ENCODE results near the gene AMBRA1.

The AMBRA1 gene

DNA sequence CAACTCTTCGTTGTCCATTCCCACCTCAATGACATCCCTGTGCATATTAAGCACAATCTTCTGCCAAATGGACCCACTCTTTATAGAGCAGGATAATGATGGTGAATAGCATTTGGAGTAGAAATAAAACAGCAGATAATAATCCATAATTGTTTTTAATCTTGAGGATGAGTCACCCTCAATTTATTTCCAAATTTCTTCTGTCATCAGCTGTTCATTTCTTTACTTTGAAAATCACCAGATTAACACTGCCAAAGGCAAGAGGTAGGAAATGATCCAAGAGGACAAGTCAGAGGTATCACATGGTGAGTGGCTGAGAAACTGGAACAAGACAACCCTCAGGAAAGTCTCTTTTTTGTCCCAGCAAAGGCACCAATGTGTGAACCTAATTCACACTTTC, 7.3 kb upstream of the AMBRA1 start:
- no peaks in the 10 kb centered on the region for H3K27me3 ChIP-seq (ENCODE audit: insufficient read depth, low read length, poor library complexity)
- H3K4me1 ChIP-seq (ENCODE audit: insufficient read depth, low read length): no peaks in the 10 kb centered on the region
- DNase-seq (no peak), ATAC-seq (ENCODE audit: insufficient read depth, low read depth) (no peak)
- no peak overlapping the region for H3K27ac ChIP-seq (ENCODE audit: low read length)
- no peaks in the 10 kb centered on the region for H4K20me1 ChIP-seq (ENCODE audit: insufficient read depth, low read length)
- H3K4me3 ChIP-seq (ENCODE audit: low read depth in 1 of 2, low read length in 2 of 2): no peak overlapping the region
- no peaks in the 10 kb centered on the region; the same call in 1 of the 2 replicates for H3K79me2 ChIP-seq (ENCODE audit: insufficient read depth, low read length)
- H3K9me3 ChIP-seq (ENCODE audit: insufficient read depth, low read length, severe bottlenecking): no peaks in the 10 kb centered on the region
- no peak overlapping the region for H3K9ac ChIP-seq (ENCODE audit: low read depth, low read length)
- H3K36me3 ChIP-seq (ENCODE audit: insufficient read depth, low read length): peaks cover 10% of the 10 kb centered on the region
- H3K4me2 ChIP-seq (ENCODE audit: insufficient read depth, low read length): no peak overlapping the region
- TF ChIP-seq, protein P1, sequence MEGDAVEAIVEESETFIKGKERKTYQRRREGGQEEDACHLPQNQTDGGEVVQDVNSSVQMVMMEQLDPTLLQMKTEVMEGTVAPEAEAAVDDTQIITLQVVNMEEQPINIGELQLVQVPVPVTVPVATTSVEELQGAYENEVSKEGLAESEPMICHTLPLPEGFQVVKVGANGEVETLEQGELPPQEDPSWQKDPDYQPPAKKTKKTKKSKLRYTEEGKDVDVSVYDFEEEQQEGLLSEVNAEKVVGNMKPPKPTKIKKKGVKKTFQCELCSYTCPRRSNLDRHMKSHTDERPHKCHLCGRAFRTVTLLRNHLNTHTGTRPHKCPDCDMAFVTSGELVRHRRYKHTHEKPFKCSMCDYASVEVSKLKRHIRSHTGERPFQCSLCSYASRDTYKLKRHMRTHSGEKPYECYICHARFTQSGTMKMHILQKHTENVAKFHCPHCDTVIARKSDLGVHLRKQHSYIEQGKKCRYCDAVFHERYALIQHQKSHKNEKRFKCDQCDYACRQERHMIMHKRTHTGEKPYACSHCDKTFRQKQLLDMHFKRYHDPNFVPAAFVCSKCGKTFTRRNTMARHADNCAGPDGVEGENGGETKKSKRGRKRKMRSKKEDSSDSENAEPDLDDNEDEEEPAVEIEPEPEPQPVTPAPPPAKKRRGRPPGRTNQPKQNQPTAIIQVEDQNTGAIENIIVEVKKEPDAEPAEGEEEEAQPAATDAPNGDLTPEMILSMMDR (IDR thresholded peaks at IDR 0.05; ENCODE audit: borderline replicate concordance, extremely low read depth, low read length, poor library complexity, severe bottlenecking): no peak
- no peak for TF ChIP-seq EZH2 (IDR thresholded peaks at IDR 0.05; ENCODE audit: borderline replicate concordance, low read depth, low read length, severe bottlenecking)
- H2AFZ ChIP-seq (ENCODE audit: low read depth, low read length): no peak overlapping the region

DNA sequence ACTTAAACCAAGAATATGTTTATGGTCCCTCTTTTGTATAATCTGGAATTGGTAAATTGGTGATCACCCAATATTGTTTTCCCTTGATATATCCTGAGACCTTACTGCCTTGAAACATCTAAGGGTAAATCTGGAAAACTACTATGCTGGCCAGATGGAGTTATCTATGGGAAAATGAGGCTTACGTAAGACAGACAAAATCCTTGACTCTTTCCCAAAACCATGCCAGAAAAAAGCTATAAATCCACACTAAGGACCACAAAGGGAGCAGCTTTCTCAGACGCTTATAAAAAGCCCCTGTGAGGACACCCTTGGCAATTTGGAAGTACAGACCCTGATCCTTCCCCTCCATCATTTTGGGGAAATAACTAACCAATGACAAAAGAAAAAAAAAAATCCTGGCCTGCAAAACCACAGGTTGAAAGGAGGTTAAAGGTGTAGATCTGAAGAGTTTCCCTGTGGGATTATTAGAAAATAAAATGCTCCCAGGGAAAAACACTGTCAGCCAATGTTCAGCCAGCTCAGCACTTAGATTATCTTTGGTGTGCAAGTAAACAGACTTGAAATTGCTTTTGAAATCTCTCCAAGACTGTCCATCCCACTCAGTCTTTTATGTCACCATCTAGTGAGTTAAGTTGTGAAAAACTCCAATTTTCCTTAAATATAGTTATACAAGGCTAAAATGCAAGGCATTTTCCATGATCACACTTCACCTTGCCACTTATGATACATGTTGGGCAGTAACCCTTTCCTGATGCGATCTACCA, 6.6 kb upstream of the AMBRA1 start:
- Histone ChIP-seq H3K4me3 (ENCODE audit: low read depth in 1 of 2, low read length in 2 of 2) (no peak overlapping the region), H3K27me3 (ENCODE audit: insufficient read depth, low read length, poor library complexity) (no peaks in the 10 kb centered on the region), H3K4me1 (ENCODE audit: insufficient read depth, low read length) (no peaks in the 10 kb centered on the region), H3K9ac (ENCODE audit: low read depth, low read length) (no peak overlapping the region), H3K36me3 (ENCODE audit: insufficient read depth, low read length) (peaks cover 10% of the 10 kb centered on the region), H3K4me2 (ENCODE audit: insufficient read depth, low read length) (no peak overlapping the region), H2AFZ (ENCODE audit: low read depth, low read length) (no peak overlapping the region), H3K79me2 (ENCODE audit: insufficient read depth, low read length) (no peaks in the 10 kb centered on the region; the same call in 1 of the 2 replicates), H3K27ac (ENCODE audit: low read length) (no peak overlapping the region), H3K9me3 (ENCODE audit: insufficient read depth, low read length, severe bottlenecking) (no peaks in the 10 kb centered on the region), H4K20me1 (ENCODE audit: insufficient read depth, low read length) (no peaks in the 10 kb centered on the region)
- DNase-seq (no peak), ATAC-seq (ENCODE audit: insufficient read depth, low read depth) (no peak)
- TF ChIP-seq, protein P1 (IDR thresholded peaks at IDR 0.05; ENCODE audit: borderline replicate concordance, extremely low read depth, low read length, poor library complexity, severe bottlenecking): no peak
- no peak for TF ChIP-seq EZH2 (IDR thresholded peaks at IDR 0.05; ENCODE audit: borderline replicate concordance, low read depth, low read length, severe bottlenecking)

DNA sequence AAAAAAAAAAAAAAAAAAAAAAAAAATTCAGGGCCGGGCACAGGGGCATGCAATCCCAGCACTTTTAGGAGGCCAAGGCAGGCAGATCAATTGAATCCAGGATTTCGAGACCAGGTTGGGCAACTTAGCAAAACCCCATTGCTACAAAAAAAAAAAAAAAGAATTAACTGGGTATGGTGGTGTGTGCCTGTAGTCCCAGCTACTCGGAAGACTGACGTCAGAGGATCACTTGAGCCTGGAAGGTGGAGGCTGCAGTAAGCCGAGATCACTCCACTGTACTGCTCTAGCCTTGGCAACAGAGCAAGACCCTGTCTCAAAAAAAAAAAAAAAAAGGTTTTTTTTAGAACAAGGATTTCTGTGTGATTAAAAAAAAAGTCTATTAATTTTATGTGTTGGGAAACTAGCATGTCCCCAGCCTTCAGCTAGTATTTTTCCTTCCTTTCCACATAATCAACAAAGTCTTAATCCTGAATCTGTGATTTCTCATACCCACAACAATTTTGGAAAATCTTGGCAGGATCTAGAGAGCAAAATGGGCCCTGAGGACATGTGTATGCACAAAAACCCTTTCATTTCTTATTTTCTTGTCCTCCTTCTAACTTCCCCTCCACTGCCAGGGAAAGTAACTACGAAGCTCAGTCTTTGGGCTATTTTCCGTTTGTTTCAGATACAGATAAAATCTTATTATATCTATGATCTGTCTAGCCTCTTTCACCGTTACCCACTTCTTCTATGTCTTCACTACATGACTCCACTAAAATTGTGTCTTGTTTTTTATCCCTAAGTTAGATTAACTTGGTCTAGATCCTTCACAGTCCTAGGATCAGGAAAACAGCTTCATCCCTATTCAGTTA, 5.7 kb upstream of the AMBRA1 start:
- H4K20me1 ChIP-seq (ENCODE audit: insufficient read depth, low read length): no peaks in the 10 kb centered on the region
- TF ChIP-seq, protein P1 (IDR thresholded peaks at IDR 0.05; ENCODE audit: borderline replicate concordance, extremely low read depth, low read length, poor library complexity, severe bottlenecking): no peak
- TF ChIP-seq EZH2 (IDR thresholded peaks at IDR 0.05; ENCODE audit: borderline replicate concordance, low read depth, low read length, severe bottlenecking): no peak
- no peaks in the 10 kb centered on the region for H3K27me3 ChIP-seq (ENCODE audit: insufficient read depth, low read length, poor library complexity)
- peaks cover under 1% of the 10 kb centered on the region; the same call in 1 of the 2 replicates for H3K79me2 ChIP-seq (ENCODE audit: insufficient read depth, low read length)
- no peak overlapping the region for H3K27ac ChIP-seq (ENCODE audit: low read length)
- H3K4me1 ChIP-seq (ENCODE audit: insufficient read depth, low read length): peaks cover 3% of the 10 kb centered on the region
- no peak overlapping the region for H3K9ac ChIP-seq (ENCODE audit: low read depth, low read length)
- no peak overlapping the region for H3K4me2 ChIP-seq (ENCODE audit: insufficient read depth, low read length)
- H3K9me3 ChIP-seq (ENCODE audit: insufficient read depth, low read length, severe bottlenecking): no peaks in the 10 kb centered on the region
- no peak overlapping the region for H3K4me3 ChIP-seq (ENCODE audit: low read depth in 1 of 2, low read length in 2 of 2)
- DNase-seq (no peak), ATAC-seq (ENCODE audit: insufficient read depth, low read depth) (no peak)
- H3K36me3 ChIP-seq (ENCODE audit: insufficient read depth, low read length): peaks cover 10% of the 10 kb centered on the region
- H2AFZ ChIP-seq (ENCODE audit: low read depth, low read length): no peak overlapping the region
